B cell (primary cell): ENCODE measurements around the gene ARL5A. TPM values are rescaled to one million over a fixed set of nuclear protein-coding genes. Genes with fewer than 3 reads are reported as not detected.

Source experiments
- ATAC-seq: fragments of 200-7000 bp; cut with Tn5 transposase; one replicate; pipeline ENCODE4 v1.10.0; 2021; ENCODE audit warnings: low read depth, mild to moderate bottlenecking, moderate number of reproducible peaks, moderate library complexity
- CTCF ChIA-PET: fragments of 350-600 bp; sonication (Branson Sonifier 250); formaldehyde crosslinking; loops from one replicate; lab custom pipeline; 2021; ENCODE audit warnings: antibody characterized with exemption, inconsistent platforms; lab: Charles Lee
- POLR2A ChIA-PET: fragments of 350-600 bp; sonication (Branson Sonifier 250); formaldehyde crosslinking; loops from one replicate; lab custom pipeline; 2021; ENCODE audit warnings: antibody characterized with exemption; lab: Charles Lee
- DNase-seq: peaks from one replicate; pipeline ENCODE4 v3.0.0; 2013
- H2AFZ ChIP-seq: 2 replicates; pipeline ENCODE4 v1.6.1; 2012; ENCODE audit warnings: mild to moderate bottlenecking, low read depth, low read length; ENCODE audit not compliant: insufficient read depth, poor library complexity, severe bottlenecking
- H3K27ac ChIP-seq, 2 donors: 1 replicate in 1 of 2; 2 replicates in 1 of 2; pipeline ENCODE4 v1.5.1; 2012 to 2013; ENCODE audit warnings: low read length in 2 of 2, mild to moderate bottlenecking in 2 of 2, moderate library complexity in 1 of 2
- H3K27me3 ChIP-seq, 4 experiments: fragments of 200-600 bp in 1 of 4; sonication (generic) in 1 of 4; replicated peaks in 1 of 4; 1 replicate in 2 of 4; 2 replicates in 2 of 4; pipeline versions ENCODE4 v1.6.1 to v1.7.0; 2013 to 2016; ENCODE audit warnings: low read length in 3 of 4, mild to moderate bottlenecking in 2 of 4, mixed read lengths in 1 of 4, moderate library complexity in 1 of 4; ENCODE audit not compliant: insufficient read depth in 4 of 4, control insufficient read depth in 3 of 4; ENCODE audit errors: control extremely low read depth in 1 of 4
- H3K36me3 ChIP-seq, 2 experiments: replicated peaks in 1 of 2; 1 replicate in 1 of 2; 2 replicates in 1 of 2; pipeline versions ENCODE4 v1.6.1 to v1.7.1; 2013; ENCODE audit warnings: low read length in 1 of 2; ENCODE audit not compliant: insufficient read depth in 2 of 2, control insufficient read depth in 1 of 2; ENCODE audit errors: control extremely low read depth in 1 of 2, extremely low read depth in 1 of 2
- H3K4me1 ChIP-seq, 2 donors: fragments of 200-600 bp in 1 of 2; sonication (generic) in 1 of 2; 1 replicate in 1 of 2; 2 replicates in 1 of 2; pipeline versions ENCODE4 v1.5.1 to v1.6.1; 2013 to 2017; ENCODE audit warnings: low read length in 2 of 2; ENCODE audit not compliant: control insufficient read depth in 2 of 2, insufficient read depth in 2 of 2
- H3K4me2 ChIP-seq: replicated peaks from 2 replicates; pipeline ENCODE3; 2012; ENCODE audit warnings: mild to moderate bottlenecking, low read depth, low read length; ENCODE audit not compliant: poor library complexity, severe bottlenecking
- H3K4me3 ChIP-seq, 5 experiments: fragments of 200-600 bp in 1 of 5; sonication (generic) in 1 of 5; 1 replicate in 3 of 5; 2 replicates in 2 of 5; pipeline versions ENCODE4 v1.5.1 to v1.7.0; 2011 to 2016; ENCODE audit warnings: low read length in 4 of 5, mild to moderate bottlenecking in 4 of 5, low read depth in 2 of 5, control low read depth in 1 of 5, moderate library complexity in 1 of 5; ENCODE audit not compliant: insufficient read depth in 1 of 5; ENCODE audit errors: control extremely low read depth in 1 of 5, extremely low read depth in 1 of 5
- H3K79me2 ChIP-seq: fragments of 200-600 bp; sonication (generic); one replicate; pipeline ENCODE4 v1.6.0; 2016; ENCODE audit warnings: low read length; ENCODE audit not compliant: control insufficient read depth, insufficient read depth
- H3K9ac ChIP-seq: fragments of 200-600 bp; sonication (generic); 2 replicates; pipeline ENCODE4 v1.6.1; 2017; ENCODE audit warnings: mild to moderate bottlenecking, low read length, moderate library complexity
- H3K9me3 ChIP-seq, 3 donors: one replicate each; pipeline versions ENCODE4 v1.6.1 to v1.7.1; 2013; ENCODE audit warnings: low read length in 2 of 3; ENCODE audit not compliant: control insufficient read depth in 2 of 3, insufficient read depth in 1 of 3; ENCODE audit errors: control extremely low read depth in 1 of 3
- H4K20me1 ChIP-seq: 2 replicates; pipeline ENCODE4 v1.6.0; 2012; ENCODE audit warnings: mild to moderate bottlenecking, low read length; ENCODE audit not compliant: insufficient read depth, control insufficient read depth, poor library complexity, severe bottlenecking
- H3K27ac Mint-ChIP-seq: one replicate; pipeline ENCODE4 v1.8.0; 2021; ENCODE audit warnings: mixed read lengths
- H3K27me3 Mint-ChIP-seq: one replicate; pipeline ENCODE4 v1.8.0; 2021; ENCODE audit warnings: mixed read lengths
- H3K4me1 Mint-ChIP-seq: one replicate; pipeline ENCODE4 v1.8.0; 2021; ENCODE audit warnings: mixed read lengths
- H3K4me3 Mint-ChIP-seq: one replicate; pipeline ENCODE4 v1.8.0; 2021; ENCODE audit warnings: mixed read lengths
- H3K9me3 Mint-ChIP-seq: one replicate; pipeline ENCODE4 v1.8.0; 2022; ENCODE audit warnings: mixed read lengths; ENCODE audit not compliant: insufficient read depth
- CTCF ChIP-seq: fragments of 200-600 bp; IDR thresholded peaks from one replicate; pipeline ENCODE4 v1.8.0; 2022; ENCODE audit warnings: antibody characterized with exemption, mild to moderate bottlenecking
- EZH2 ChIP-seq: IDR thresholded peaks from 2 replicates; pipeline ENCODE4 v1.6.1; 2012; ENCODE audit warnings: borderline replicate concordance, low read depth, mild to moderate bottlenecking, moderate library complexity, low read length; ENCODE audit not compliant: insufficient read depth, poor library complexity, severe bottlenecking
- WGBS: methylation state at CpG from one replicate; pipeline ENCODE4 v1.1.5; 2013; ENCODE audit warnings: missing lambda C conversion rate; ENCODE audit not compliant: insufficient coverage; 5-methylcytosine and 5-hydroxymethylcytosine counted together
- intact Hi-C: fragments of 100-400 bp; cut with micrococcal nuclease; formaldehyde crosslinking; loops from one replicate; pipeline ENCODE4 v1.10.0; 2022
- polyA plus RNA-seq: library from polyadenylated mRNA; depleted of rRNA; stranded (reverse); fragments of >200 nt; gene quantifications from 2 replicates; pipeline ENCODE4 v1.2.3, GENCODE V29; 2012
- total RNA-seq, 2 donors: library from RNA; stranded (reverse); fragments of 120-200 nt in 1 of 2; gene quantifications; 1 replicate in 1 of 2; 2 replicates in 1 of 2; pipeline versions ENCODE4 v1.2.3 to v1.2.4, GENCODE V29; 2013 to 2022

Gene ARL5A
- total and polyA plus RNA-seq, 2 donors (not counting 1 experiment from before 2014, with no cell fraction given) = 18.2 to 54.1 TPM

GRCh38 chr2:151775057-151775740 is 53.0 kb downstream of the ARL5A start:
- Mint-ChIP-seq H3K27me3 (no peaks in the 10 kb centered on the region), H3K4me1 (peaks cover 61% of the 10 kb centered on the region), H3K9me3 (no peaks in the 10 kb centered on the region), H3K4me3 (peak overlapping the region; percentile 79), H3K27ac (peak overlapping the region; percentile 93)
- Histone ChIP-seq H3K4me3 (peak overlapping the region in 1 of 5 experiments; percentile 33), H3K27me3 (no peaks in the 10 kb centered on the region), H3K9me3 (peaks cover 0 to 9% (median 3%) of the 10 kb centered on the region in 3 donors), H2AFZ (peak overlapping the region; percentile 20), H3K4me1 (peaks cover 43 to 47% of the 10 kb centered on the region in 2 donors), H3K4me2 (peak overlapping the region; percentile 61), H3K9ac (peak overlapping the region; percentile 34), H3K36me3 (no peaks in the 10 kb centered on the region), H3K79me2 (no peaks in the 10 kb centered on the region), H3K27ac (peak overlapping the region; percentile 45 to 70), H4K20me1 (no peaks in the 10 kb centered on the region)
- ChIA-PET POLR2A (interaction anchor here (1.3 kb wide), 1 partner anchor 9 kb away, joined by 4 read pairs; no protein-coding TSS in a partner anchor), CTCF (interaction anchor here (0.7 to 2.0 kb wide), 4 partner anchors 9 to 83 kb away, joined by 4 to 8 read pairs (median 6); no protein-coding TSS in a partner anchor)
- TF ChIP-seq EZH2 = no peak
- intact Hi-C loops = loop anchor here (10.0 kb wide), 1 partner anchor 400 kb away; the partner anchor contains the start of gene STAM2
- WGBS = no CpG with 5 or more reads among the region's 6 CpGs
- ATAC-seq (no peak), DNase-seq (peak; percentile 24)

GRCh38 chr2:151774506-151774905 is 53.7 kb downstream of the ARL5A start:
- peak overlapping the region; percentile 20 for H2AFZ ChIP-seq
- Mint-ChIP-seq H3K27me3 (no peaks in the 10 kb centered on the region), H3K4me3 (peak overlapping the region; percentile 79), H3K4me1 (peaks cover 68% of the 10 kb centered on the region), H3K9me3 (no peaks in the 10 kb centered on the region), H3K27ac (peak overlapping the region; percentile 93)
- DNase-seq (no peak), ATAC-seq (no peak)
- peak overlapping the region; percentile 61 for H3K4me2 ChIP-seq
- intact Hi-C loops = loop anchor here (1.0 to 10.0 kb wide), 3 partner anchors 8 to 943 kb away; partner anchors contain the start of genes ARL6IP6, PRPF40A and STAM2
- peak overlapping the region; percentile 34 for H3K9ac ChIP-seq
- H4K20me1 ChIP-seq = no peaks in the 10 kb centered on the region
- CTCF ChIA-PET = interaction anchor here (0.7 to 2.0 kb wide), 5 partner anchors 8 to 83 kb away, joined by 4 to 8 read pairs (median 5); no protein-coding TSS in a partner anchor
- POLR2A ChIA-PET = interaction anchor here (1.3 kb wide), 1 partner anchor 8 kb away, joined by 4 read pairs; no protein-coding TSS in a partner anchor
- no peaks in the 10 kb centered on the region for H3K79me2 ChIP-seq
- no peaks in the 10 kb centered on the region for H3K27me3 ChIP-seq
- H3K4me3 ChIP-seq = peak overlapping the region in 1 of 5 experiments; percentile 33
- H3K36me3 ChIP-seq = no peaks in the 10 kb centered on the region
- WGBS = no CpG with 5 or more reads among the region's 3 CpGs
- peaks cover 0 to 15% (median 3%) of the 10 kb centered on the region in 3 donors for H3K9me3 ChIP-seq
- TF ChIP-seq CTCF (no peak), EZH2 (no peak)
- peaks cover 50 to 54% of the 10 kb centered on the region in 2 donors for H3K4me1 ChIP-seq
- peak overlapping the region; percentile 45 to 70 for H3K27ac ChIP-seq
